Erythroblast (primary cell): ENCODE measurements around the gene CLCN3.

Experiments used
- DNase-seq, 2 experiments: peaks; one replicate each; lab custom pipeline; 2025; lab: John Stamatoyannopoulos, UW
- GATA1 ChIP-seq: IDR thresholded peaks from 2 replicates; pipeline ENCODE4 v1.6.1; 2011; ENCODE audit warnings: low read depth, mild to moderate bottlenecking, control low read depth, low read length, moderate library complexity
- POLR2A ChIP-seq: IDR thresholded peaks from 2 replicates; pipeline ENCODE4 v1.6.1; 2011; ENCODE audit warnings: mild to moderate bottlenecking, low read length

Gene CLCN3

DNA sequence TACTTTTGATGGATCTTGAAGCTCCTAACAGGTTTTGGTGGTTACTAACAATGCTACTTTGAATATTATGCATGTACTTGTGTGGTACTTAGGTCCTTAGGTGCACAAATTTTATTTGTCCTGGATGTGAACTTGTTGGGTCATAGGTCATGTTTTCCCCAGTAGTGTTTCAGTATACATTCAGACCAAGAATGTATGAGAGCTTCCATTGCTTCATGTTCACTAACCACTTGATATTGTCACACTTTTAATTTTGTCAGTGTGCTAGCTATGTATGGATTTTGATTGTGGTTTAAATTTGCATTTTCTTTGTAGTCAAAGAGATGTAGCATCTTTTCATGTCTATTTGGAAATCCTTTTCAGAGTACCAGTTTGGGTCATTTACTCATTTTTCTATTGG lies 32.2 kb downstream of the CLCN3 start:
- TF ChIP-seq GATA1 (no peak), POLR2A (no peak)
- no peak for DNase-seq

DNA sequence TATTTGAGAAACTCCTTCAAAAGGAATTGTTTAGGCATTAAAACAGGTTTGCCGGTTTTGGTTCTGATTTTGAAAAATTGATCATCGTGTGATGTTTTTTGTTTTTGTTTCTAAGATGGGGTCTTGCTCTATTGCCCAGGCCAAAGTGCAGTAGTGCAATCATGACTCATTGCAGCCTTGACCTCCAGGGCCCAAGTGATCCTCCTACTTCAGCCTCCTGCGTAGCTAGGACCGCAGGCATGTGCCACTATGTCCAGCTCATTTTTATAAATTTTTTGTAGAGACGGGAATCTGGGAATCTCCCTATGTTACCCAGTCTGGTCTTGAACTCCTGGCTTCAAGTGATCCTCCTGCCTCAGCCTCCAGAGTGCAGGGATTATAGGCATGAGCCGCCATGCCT lies 35.0 kb downstream of the CLCN3 start:
- TF ChIP-seq POLR2A: no peak
- TF ChIP-seq GATA1: no peak
- DNase-seq: no peak

GRCh38 chr4:169657470-169658107 lies 37.2 kb downstream of the CLCN3 start:
- no peak for TF ChIP-seq GATA1
- no peak for TF ChIP-seq POLR2A
- DNase-seq: no peak

- no peak for DNase-seq
Measured at GRCh38 chr4:169658196-169658595, 37.8 kb downstream of the CLCN3 start.

DNA sequence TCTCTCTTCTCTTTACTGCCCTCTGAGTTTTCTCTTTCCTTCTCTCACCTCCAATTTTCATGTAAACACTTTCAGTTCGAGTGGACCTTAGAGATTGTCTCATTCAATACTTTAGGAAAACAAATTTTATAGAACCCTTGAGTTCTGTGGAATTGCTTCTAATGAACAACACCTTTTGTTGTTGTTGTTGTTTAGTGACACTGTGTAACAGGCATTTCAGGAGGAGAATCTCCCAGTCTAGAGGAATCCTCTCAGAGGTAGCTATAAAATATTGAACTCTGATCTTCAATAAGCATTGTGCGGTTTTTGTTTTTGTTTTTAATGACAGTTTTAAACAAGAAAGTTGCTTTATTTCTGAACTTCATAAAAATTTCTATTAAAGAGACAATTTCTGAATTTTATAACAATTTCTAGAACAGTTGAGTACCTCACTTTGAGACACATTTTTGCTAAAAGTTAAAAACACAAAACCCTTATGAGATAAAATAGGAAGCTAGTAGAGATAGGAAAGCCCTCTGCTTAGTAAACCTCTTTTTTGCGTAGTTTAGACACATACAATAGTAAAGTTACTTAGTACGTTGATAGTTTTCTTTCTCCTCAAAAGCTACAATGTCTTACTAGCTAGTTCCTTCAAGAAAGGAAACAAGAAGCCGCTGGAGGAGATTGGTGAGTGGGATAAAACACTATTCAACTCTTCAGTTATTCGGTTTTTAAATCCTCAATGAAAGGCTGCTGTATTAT lies 38.8 kb downstream of the CLCN3 start:
- DNase-seq: peak; percentile 71 to 87
- no peak for TF ChIP-seq POLR2A
- no peak for TF ChIP-seq GATA1

More at GRCh38 chr4:169658196-169658595, 37.8 kb downstream of the CLCN3 start:
- TF ChIP-seq GATA1: no peak
- no peak for TF ChIP-seq POLR2A

DNA sequence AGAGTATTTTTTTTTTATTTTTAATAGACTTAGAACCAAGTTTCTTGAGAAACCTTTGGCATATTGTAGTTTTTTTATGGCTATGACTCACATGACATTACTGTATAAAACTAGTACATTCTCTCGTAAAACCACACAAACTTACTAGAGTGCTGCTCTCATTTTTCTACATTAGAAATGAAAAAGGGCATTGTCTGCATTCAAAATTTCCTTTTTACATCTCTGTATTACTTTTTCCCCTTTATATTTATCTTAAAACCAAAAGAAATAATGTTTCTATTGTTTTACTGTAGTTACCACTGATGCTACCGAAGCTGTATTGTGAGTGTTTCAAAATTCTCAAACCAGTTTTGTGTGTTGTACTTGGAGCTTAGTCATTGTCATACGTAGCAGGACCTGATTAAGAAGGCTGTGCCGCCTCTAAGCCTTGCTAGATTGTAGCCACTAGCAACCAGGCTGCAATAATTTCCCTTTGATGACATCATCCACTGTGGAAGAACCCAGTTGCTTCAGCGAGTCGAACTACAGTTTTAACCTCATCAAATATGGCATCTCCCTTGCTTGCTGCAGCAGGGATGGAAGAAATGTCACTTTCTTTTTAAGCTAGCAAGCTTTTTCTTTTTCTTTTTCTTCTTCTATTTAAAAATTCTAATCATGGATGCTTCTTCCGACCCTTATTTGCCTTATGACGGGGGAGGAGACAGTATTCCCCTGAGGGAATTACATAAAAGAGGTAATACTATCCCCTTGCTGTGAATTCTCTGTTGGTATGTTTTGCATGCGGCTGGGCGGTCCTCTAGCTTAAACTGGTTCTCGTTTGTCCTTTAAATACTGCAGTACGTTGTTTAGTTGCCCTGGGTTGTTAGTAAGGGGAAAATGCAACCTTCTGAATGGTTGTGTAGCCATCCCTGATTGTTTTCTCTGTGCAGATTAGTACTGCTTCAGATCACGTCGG lies 39.6 kb downstream of the CLCN3 start:
- DNase-seq: peak; percentile 98 to 99

GRCh38 chr4:169660929-169661328 lies 40.6 kb downstream of the CLCN3 start:
- DNase-seq: peak in 1 of 2 experiments; percentile 63
- TF ChIP-seq POLR2A (no peak), GATA1 (no peak)

More for the DNA sequence above, 39.6 kb downstream of the CLCN3 start:
- TF ChIP-seq POLR2A (peak; percentile 100), GATA1 (peak; percentile 91)

GRCh38 chr4:169661761-169662160 lies 41.4 kb downstream of the CLCN3 start:
- DNase-seq: no peak
- TF ChIP-seq POLR2A: no peak

- peak in 1 of 2 experiments; percentile 57 for DNase-seq
- TF ChIP-seq POLR2A: no peak
- no peak for TF ChIP-seq GATA1
Measured at GRCh38 chr4:169662206-169662605, 41.8 kb downstream of the CLCN3 start.

- no peak for DNase-seq
- TF ChIP-seq GATA1 (no peak), POLR2A (no peak)
Measured at GRCh38 chr4:169663402-169663801, 43.0 kb downstream of the CLCN3 start.

GRCh38 chr4:169663831-169664230 lies 43.5 kb downstream of the CLCN3 start:
- TF ChIP-seq GATA1 (no peak), POLR2A (no peak)

GRCh38 chr4:169664615-169665014 lies 44.2 kb downstream of the CLCN3 start:
- peak; percentile 70 to 72 for DNase-seq

More at GRCh38 chr4:169663831-169664230, 43.5 kb downstream of the CLCN3 start:
- no peak for DNase-seq

DNA sequence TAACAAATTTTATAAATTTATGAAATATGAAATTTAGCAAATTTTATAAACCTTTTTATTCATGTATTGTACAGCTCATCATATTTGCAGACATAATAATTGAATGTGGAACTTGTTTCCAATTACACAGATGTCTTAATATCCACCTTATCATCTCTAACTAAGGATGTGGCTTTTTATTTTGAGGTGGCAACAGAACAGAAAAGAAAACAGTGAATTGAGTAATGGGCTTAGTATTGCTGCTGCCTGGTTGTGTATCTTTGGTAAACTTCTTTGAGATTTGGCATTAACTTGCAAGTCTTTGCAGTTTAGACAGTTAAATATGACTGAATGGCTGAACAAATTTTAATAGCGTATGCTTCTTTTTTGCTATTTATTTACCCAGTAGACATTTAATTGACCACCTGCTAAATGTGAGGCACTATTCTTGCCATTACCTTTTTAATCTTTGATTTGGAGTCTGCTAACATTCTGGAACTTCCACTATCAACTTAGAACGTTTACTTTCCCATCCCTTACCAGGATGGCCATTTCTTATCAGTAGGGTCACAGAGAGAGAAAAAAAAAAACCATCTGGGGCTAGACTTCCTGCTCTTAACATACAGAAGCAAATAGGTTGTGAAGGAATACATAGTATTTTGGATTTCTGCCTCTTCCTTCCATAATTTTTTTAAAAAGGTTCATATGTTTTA lies 44.8 kb downstream of the CLCN3 start:
- DNase-seq: peak; percentile 73 to 82
- no peak for TF ChIP-seq GATA1
- no peak for TF ChIP-seq POLR2A

More at GRCh38 chr4:169664615-169665014, 44.2 kb downstream of the CLCN3 start:
- TF ChIP-seq POLR2A (no peak), GATA1 (no peak)
